CD14-positive monocyte (primary cell): ENCODE results near the gene CLCN2. TPM values are rescaled to one million over a fixed set of nuclear protein-coding genes. Genes with fewer than 3 reads are reported as not detected.
A peak's percentile ranks its signal among the peaks of the same experiment; 100 is the strongest.

ENCODE experiments used
- DNase-seq, 3 donors: peaks; one replicate each; pipeline ENCODE4 v3.0.0-alpha.2; 2011 to 2022
- H2AFZ ChIP-seq: 2 replicates; pipeline ENCODE4 v1.6.0; 2012; ENCODE audit warnings: mild to moderate bottlenecking, low read depth, low read length, inconsistent platforms; ENCODE audit not compliant: insufficient read depth, poor library complexity, severe bottlenecking
- H3K27ac ChIP-seq, 2 donors: 1 replicate in 1 of 2; 2 replicates in 1 of 2; pipeline ENCODE4 v1.5.1; 2012 to 2013; ENCODE audit warnings: low read length in 2 of 2, control low read depth in 1 of 2, inconsistent platforms in 1 of 2, low read depth in 1 of 2, mild to moderate bottlenecking in 1 of 2
- H3K27me3 ChIP-seq, 2 donors: one replicate each; pipeline versions ENCODE4 v1.6.0 to v1.6.1; 2011 to 2013; ENCODE audit warnings: low read length in 2 of 2; ENCODE audit not compliant: control insufficient read depth in 2 of 2, insufficient read depth in 2 of 2
- H3K36me3 ChIP-seq, 2 donors: replicated peaks in 1 of 2; 1 replicate in 1 of 2; 2 replicates in 1 of 2; pipeline versions ENCODE4 v1.5.1 to v1.6.1; 2012 to 2013; ENCODE audit warnings: low read length in 2 of 2, control low read depth in 1 of 2, inconsistent platforms in 1 of 2, mild to moderate bottlenecking in 1 of 2; ENCODE audit not compliant: insufficient read depth in 2 of 2, control insufficient read depth in 1 of 2
- H3K4me1 ChIP-seq, 2 donors: 1 replicate in 1 of 2; 2 replicates in 1 of 2; pipeline versions ENCODE4 v1.5.1 to v1.6.1; 2012 to 2013; ENCODE audit warnings: low read length in 2 of 2, control low read depth in 1 of 2, inconsistent platforms in 1 of 2, mild to moderate bottlenecking in 1 of 2, moderate library complexity in 1 of 2; ENCODE audit not compliant: insufficient read depth in 2 of 2, control insufficient read depth in 1 of 2
- H3K4me2 ChIP-seq: replicated peaks from 2 replicates; pipeline ENCODE3; 2012; ENCODE audit warnings: low read length, moderate library complexity, mild to moderate bottlenecking; ENCODE audit not compliant: poor library complexity, severe bottlenecking; ENCODE audit errors: extremely low read depth
- H3K4me3 ChIP-seq, 3 experiments: fragments of 200-600 bp in 1 of 3; sonication (generic) in 1 of 3; replicated peaks in 1 of 3; 1 replicate in 2 of 3; 2 replicates in 1 of 3; pipeline ENCODE4 v1.5.1; 2011 to 2013; ENCODE audit warnings: low read length in 3 of 3, mild to moderate bottlenecking in 3 of 3, control low read depth in 2 of 3, low read depth in 2 of 3, inconsistent platforms in 1 of 3, moderate library complexity in 1 of 3
- H3K79me2 ChIP-seq: 2 replicates; pipeline ENCODE4 v1.6.0; 2012; ENCODE audit warnings: mild to moderate bottlenecking, control low read depth, inconsistent platforms, low read length, moderate library complexity; ENCODE audit not compliant: insufficient read depth
- H3K9ac ChIP-seq: 2 replicates; pipeline ENCODE4 v1.6.0; 2017; ENCODE audit warnings: low read length, mild to moderate bottlenecking; ENCODE audit not compliant: insufficient read depth, poor library complexity, severe bottlenecking
- H3K9me3 ChIP-seq, 2 donors: replicated peaks in 1 of 2; 1 replicate in 1 of 2; 2 replicates in 1 of 2; pipeline versions ENCODE4 v1.5.1 to v1.6.1; 2012 to 2013; ENCODE audit warnings: low read length in 2 of 2, control low read depth in 1 of 2; ENCODE audit not compliant: control insufficient read depth in 1 of 2, insufficient read depth in 1 of 2
- H4K20me1 ChIP-seq: 2 replicates; pipeline ENCODE4 v1.6.0; 2012; ENCODE audit warnings: mild to moderate bottlenecking, low read length, control low read depth, moderate library complexity; ENCODE audit not compliant: insufficient read depth
- H3K27ac Mint-ChIP-seq, 7 donors: one replicate each; pipeline ENCODE4 v1.8.0; 2020; ENCODE audit warnings: mild to moderate bottlenecking in 7 of 7, mixed read lengths in 7 of 7, moderate library complexity in 6 of 7, inconsistent platforms in 2 of 7
- H3K27me3 Mint-ChIP-seq, 3 donors: one replicate each; pipeline ENCODE4 v1.8.0; 2021 to 2022; ENCODE audit warnings: low read depth in 3 of 3, mild to moderate bottlenecking in 3 of 3, mixed read lengths in 3 of 3, moderate library complexity in 3 of 3, inconsistent platforms in 1 of 3
- H3K36me3 Mint-ChIP-seq, 2 donors: one replicate each; pipeline ENCODE4 v1.8.0; 2020; ENCODE audit warnings: mixed read lengths in 2 of 2, inconsistent platforms in 1 of 2, mild to moderate bottlenecking in 1 of 2
- H3K4me1 Mint-ChIP-seq: one replicate; pipeline ENCODE4 v1.8.0; 2020; ENCODE audit warnings: mild to moderate bottlenecking, mixed read lengths
- H3K4me3 Mint-ChIP-seq, 2 donors: one replicate each; pipeline ENCODE4 v1.8.0; 2020; ENCODE audit warnings: mild to moderate bottlenecking in 2 of 2, mixed read lengths in 2 of 2, moderate library complexity in 1 of 2
- H3K9me3 Mint-ChIP-seq, 7 donors: one replicate each; pipeline ENCODE4 v1.8.0; 2020 to 2022; ENCODE audit warnings: mixed read lengths in 7 of 7, mild to moderate bottlenecking in 6 of 7, moderate library complexity in 6 of 7, inconsistent platforms in 2 of 7
- WGBS: methylation state at CpG from one replicate; pipeline ENCODE4 v1.1.5; 2013; ENCODE audit warnings: missing lambda C conversion rate; ENCODE audit not compliant: insufficient coverage; 5-methylcytosine and 5-hydroxymethylcytosine counted together
- intact Hi-C, 2 donors: fragments of 100-400 bp; cut with micrococcal nuclease; formaldehyde crosslinking; loops; one replicate each; pipeline versions ENCODE4 v1.15.0 to v1.15.1; 2023
- polyA plus RNA-seq, 3 donors: library from polyadenylated mRNA; depleted of rRNA in 1 of 3; unstranded in 2 of 3; stranded (reverse) in 1 of 3; fragments of 300-500 nt in 2 of 3; fragments of >200 nt in 1 of 3; fragmentation: Illumina TruSeq in 2 of 3; gene quantifications; 1 replicate in 2 of 3; 2 replicates in 1 of 3; pipeline ENCODE4 v1.2.3, GENCODE V29; 2012 to 2021
- TF ChIP-seq, protein P1 (sequence below): fragments of 200-600 bp; IDR thresholded peaks from one replicate; pipeline ENCODE4 v1.8.0; 2022; ENCODE audit warnings: antibody characterized with exemption, mild to moderate bottlenecking

The CLCN2 gene
- polyA plus RNA-seq, 3 donors: 0.16 to 2.7 TPM; not detected in 1

DNA sequence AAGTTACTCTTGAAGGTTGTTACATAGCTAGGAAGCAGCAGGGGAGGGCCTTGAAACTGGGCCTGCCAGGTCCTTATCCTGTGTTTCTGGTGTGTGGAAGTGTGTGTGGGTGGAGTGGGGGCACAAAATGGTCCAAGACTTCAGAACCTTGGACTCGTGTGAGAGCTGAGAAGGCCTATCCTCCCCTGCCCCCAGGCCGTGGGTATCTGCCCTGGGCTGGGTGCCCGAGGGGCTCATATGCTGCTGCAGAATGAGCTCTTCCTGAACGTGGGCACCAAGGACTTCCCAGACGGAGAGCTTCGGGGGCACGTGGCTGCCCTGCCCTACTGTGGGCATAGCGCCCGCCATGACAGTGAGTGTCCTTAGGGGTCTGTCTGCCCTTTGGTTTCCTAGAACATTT, 22.9 kb upstream of the CLCN2 start:
- Mint-ChIP-seq H3K27ac (no peak overlapping the region), H3K4me3 (no peak overlapping the region), H3K36me3 (peaks cover 0 to 2% of the 10 kb centered on the region in 2 donors), H3K4me1 (peaks cover 16% of the 10 kb centered on the region), H3K27me3 (peaks cover 43 to 64% (median 54%) of the 10 kb centered on the region in 3 donors), H3K9me3 (peaks cover 0 to 10% (median 3%) of the 10 kb centered on the region in 7 donors)
- Histone ChIP-seq H3K27me3 (peaks cover 15 to 39% of the 10 kb centered on the region in 2 donors), H3K9me3 (no peaks in the 10 kb centered on the region), H2AFZ (no peak overlapping the region), H3K4me2 (no peak overlapping the region), H3K4me3 (no peak overlapping the region), H4K20me1 (no peaks in the 10 kb centered on the region), H3K27ac (no peak overlapping the region), H3K9ac (no peak overlapping the region), H3K4me1 (peaks cover 13 to 19% of the 10 kb centered on the region in 2 donors), H3K79me2 (no peaks in the 10 kb centered on the region), H3K36me3 (no peaks in the 10 kb centered on the region)
- intact Hi-C loops: no loop called here
- WGBS: 89% methylated on average over 9 of the region's 9 CpGs
- no peak for DNase-seq
- TF ChIP-seq, protein P1, sequence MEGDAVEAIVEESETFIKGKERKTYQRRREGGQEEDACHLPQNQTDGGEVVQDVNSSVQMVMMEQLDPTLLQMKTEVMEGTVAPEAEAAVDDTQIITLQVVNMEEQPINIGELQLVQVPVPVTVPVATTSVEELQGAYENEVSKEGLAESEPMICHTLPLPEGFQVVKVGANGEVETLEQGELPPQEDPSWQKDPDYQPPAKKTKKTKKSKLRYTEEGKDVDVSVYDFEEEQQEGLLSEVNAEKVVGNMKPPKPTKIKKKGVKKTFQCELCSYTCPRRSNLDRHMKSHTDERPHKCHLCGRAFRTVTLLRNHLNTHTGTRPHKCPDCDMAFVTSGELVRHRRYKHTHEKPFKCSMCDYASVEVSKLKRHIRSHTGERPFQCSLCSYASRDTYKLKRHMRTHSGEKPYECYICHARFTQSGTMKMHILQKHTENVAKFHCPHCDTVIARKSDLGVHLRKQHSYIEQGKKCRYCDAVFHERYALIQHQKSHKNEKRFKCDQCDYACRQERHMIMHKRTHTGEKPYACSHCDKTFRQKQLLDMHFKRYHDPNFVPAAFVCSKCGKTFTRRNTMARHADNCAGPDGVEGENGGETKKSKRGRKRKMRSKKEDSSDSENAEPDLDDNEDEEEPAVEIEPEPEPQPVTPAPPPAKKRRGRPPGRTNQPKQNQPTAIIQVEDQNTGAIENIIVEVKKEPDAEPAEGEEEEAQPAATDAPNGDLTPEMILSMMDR: no peak

DNA sequence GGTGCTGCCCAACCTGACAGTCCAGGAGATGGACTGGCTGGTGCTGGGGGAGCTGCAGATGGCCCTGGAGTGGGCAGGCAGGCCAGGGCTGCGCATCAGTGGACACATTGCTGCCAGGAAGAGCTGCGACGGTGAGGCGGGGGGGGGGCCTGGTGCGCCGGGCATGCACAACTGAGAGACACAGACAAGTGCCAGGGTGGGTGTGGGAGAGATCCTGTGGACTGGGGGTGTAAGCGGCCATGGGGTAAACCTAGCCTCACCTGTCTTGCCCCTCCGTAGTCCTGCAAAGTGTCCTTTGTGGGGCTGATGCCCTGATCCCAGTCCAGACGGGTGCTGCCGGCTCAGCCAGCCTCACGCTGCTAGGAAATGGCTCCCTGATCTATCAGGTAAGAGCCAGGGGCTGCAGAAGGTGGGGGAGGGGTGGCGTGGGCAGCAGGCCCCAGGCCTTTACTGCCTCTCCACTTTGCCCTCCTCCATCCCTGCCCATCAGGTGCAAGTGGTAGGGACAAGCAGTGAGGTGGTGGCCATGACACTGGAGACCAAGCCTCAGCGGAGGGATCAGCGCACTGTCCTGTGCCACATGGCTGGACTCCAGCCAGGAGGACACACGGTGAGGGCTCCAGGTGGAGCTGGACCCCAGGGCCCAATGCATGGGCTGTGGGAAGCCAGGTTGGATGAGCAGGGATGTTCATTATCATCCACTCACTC, 21.8 kb upstream of the CLCN2 start:
- no peak for DNase-seq
- no peak overlapping the region for H3K4me3 ChIP-seq
- H3K9ac ChIP-seq: no peak overlapping the region
- 95% methylated on average over 12 of the region's 15 CpGs for WGBS
- H3K27ac Mint-ChIP-seq: no peak overlapping the region
- no peak overlapping the region for H3K4me2 ChIP-seq
- peak overlapping the region in 1 of 2 donors; percentile 15 for H3K4me3 Mint-ChIP-seq
- peaks cover 55 to 65% (median 59%) of the 10 kb centered on the region in 3 donors for H3K27me3 Mint-ChIP-seq
- H3K27ac ChIP-seq: no peak overlapping the region
- H3K36me3 Mint-ChIP-seq: peaks cover 0 to 8% of the 10 kb centered on the region in 2 donors
- no peaks in the 10 kb centered on the region for H4K20me1 ChIP-seq
- peaks cover 13 to 19% of the 10 kb centered on the region in 2 donors for H3K4me1 ChIP-seq
- H3K9me3 ChIP-seq: peaks cover 0 to 9% of the 10 kb centered on the region in 2 donors
- H3K27me3 ChIP-seq: peaks cover 26 to 46% of the 10 kb centered on the region in 2 donors
- intact Hi-C loops: no loop called here
- peaks cover 0 to 19% (median 4%) of the 10 kb centered on the region in 7 donors for H3K9me3 Mint-ChIP-seq
- TF ChIP-seq, protein P1: no peak
- H3K36me3 ChIP-seq: no peaks in the 10 kb centered on the region
- H3K4me1 Mint-ChIP-seq: peaks cover 19% of the 10 kb centered on the region
- no peak overlapping the region for H2AFZ ChIP-seq
- H3K79me2 ChIP-seq: no peaks in the 10 kb centered on the region
